Esophagus squamous epithelium (tissue), 4 donors: ENCODE results near the gene C12orf57.

Source experiments
- POLR2A ChIP-seq, 4 donors: fragments of 450-650 bp; IDR thresholded peaks; one replicate each; pipeline ENCODE4 v1.6.1; 2017; ENCODE audit warnings: antibody characterized with exemption in 4 of 4, mild to moderate bottlenecking in 4 of 4, moderate library complexity in 3 of 4
- TF ChIP-seq, protein P1 (sequence below), 6 experiments: fragments of 450-650 bp in 4 of 6; fragments of 200-600 bp in 2 of 6; sonication (generic) in 2 of 6; IDR thresholded peaks; one replicate each; pipeline ENCODE4 v1.5.1; 2016 to 2019; ENCODE audit warnings: antibody characterized with exemption in 6 of 6, mild to moderate bottlenecking in 4 of 6, moderate library complexity in 4 of 6

DNA sequence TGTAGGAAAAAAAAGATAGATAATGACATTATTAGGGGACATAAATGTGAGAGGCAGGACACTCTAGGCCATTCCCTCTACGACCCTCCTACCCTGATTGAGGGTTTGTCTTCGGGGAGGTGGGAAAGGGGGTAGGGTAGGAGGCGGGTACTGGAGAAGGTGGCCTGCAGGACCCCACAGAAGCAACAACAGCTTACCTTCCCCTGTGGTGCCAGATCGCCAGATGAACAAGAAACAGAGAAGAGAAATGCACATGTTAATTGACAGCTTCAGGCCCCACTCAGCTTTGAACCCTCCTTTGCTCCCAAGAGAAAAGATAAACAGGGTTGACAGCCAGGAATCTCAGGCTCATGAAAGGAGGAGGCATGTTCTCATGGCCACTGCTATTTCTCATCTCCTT lies 21.9 kb downstream of the C12orf57 start:
- TF ChIP-seq, protein P1, sequence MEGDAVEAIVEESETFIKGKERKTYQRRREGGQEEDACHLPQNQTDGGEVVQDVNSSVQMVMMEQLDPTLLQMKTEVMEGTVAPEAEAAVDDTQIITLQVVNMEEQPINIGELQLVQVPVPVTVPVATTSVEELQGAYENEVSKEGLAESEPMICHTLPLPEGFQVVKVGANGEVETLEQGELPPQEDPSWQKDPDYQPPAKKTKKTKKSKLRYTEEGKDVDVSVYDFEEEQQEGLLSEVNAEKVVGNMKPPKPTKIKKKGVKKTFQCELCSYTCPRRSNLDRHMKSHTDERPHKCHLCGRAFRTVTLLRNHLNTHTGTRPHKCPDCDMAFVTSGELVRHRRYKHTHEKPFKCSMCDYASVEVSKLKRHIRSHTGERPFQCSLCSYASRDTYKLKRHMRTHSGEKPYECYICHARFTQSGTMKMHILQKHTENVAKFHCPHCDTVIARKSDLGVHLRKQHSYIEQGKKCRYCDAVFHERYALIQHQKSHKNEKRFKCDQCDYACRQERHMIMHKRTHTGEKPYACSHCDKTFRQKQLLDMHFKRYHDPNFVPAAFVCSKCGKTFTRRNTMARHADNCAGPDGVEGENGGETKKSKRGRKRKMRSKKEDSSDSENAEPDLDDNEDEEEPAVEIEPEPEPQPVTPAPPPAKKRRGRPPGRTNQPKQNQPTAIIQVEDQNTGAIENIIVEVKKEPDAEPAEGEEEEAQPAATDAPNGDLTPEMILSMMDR (IDR thresholded peaks at IDR 0.05) = no peak
- no peak for TF ChIP-seq POLR2A (IDR thresholded peaks at IDR 0.05)
